Measurements from ENCODE around the gene ECT2. TPM values are rescaled to one million over a fixed set of nuclear protein-coding genes. Genes with fewer than 3 reads are reported as not detected.

Gene ECT2
- total RNA-seq, 2 donors from 2014 or later: 2.2 to 4.2 TPM

- Histone ChIP-seq H3K27me3 (no peaks in the 10 kb centered on the region), H3K36me3 (no peaks in the 10 kb centered on the region), H3K4me1 (no peaks in the 10 kb centered on the region), H3K4me3 (no peak overlapping the region), H3K27ac (no peak overlapping the region), H3K9me3 (no peaks in the 10 kb centered on the region)
- TF ChIP-seq CTCF (IDR thresholded peaks at IDR 0.05): peak; percentile 22 to 58
- DNase-seq (ENCODE audit: low spot score): no peak
These were observed 58.5 kb downstream of the ECT2 start for GRCh38 chr3:172808969-172809546.

- H3K4me3 ChIP-seq: no peak overlapping the region
- no peaks in the 10 kb centered on the region for H3K4me1 ChIP-seq
- H3K9me3 ChIP-seq: no peaks in the 10 kb centered on the region
- H3K27me3 ChIP-seq: no peaks in the 10 kb centered on the region
- H3K36me3 ChIP-seq: no peaks in the 10 kb centered on the region
- no peak for TF ChIP-seq CTCF (IDR thresholded peaks at IDR 0.05)
- H3K27ac ChIP-seq: no peak overlapping the region
- no peak for DNase-seq (ENCODE audit: low spot score)
These were observed 60.6 kb downstream of the ECT2 start for GRCh38 chr3:172811099-172811498.

- TF ChIP-seq CTCF (IDR thresholded peaks at IDR 0.05): no peak
- H3K4me1 ChIP-seq: no peaks in the 10 kb centered on the region
- no peaks in the 10 kb centered on the region for H3K27me3 ChIP-seq
- DNase-seq (ENCODE audit: low spot score): no peak
- H3K9me3 ChIP-seq: no peaks in the 10 kb centered on the region
- no peak overlapping the region for H3K4me3 ChIP-seq
- no peaks in the 10 kb centered on the region for H3K36me3 ChIP-seq
- no peak overlapping the region for H3K27ac ChIP-seq
These were observed 62.9 kb downstream of the ECT2 start for GRCh38 chr3:172813462-172813861.

GRCh38 chr3:172814738-172815137, 64.2 kb downstream of the ECT2 start:
- no peak for TF ChIP-seq CTCF (IDR thresholded peaks at IDR 0.05)
- Histone ChIP-seq H3K27me3 (no peaks in the 10 kb centered on the region), H3K4me3 (no peak overlapping the region), H3K36me3 (no peaks in the 10 kb centered on the region), H3K4me1 (no peaks in the 10 kb centered on the region), H3K9me3 (no peaks in the 10 kb centered on the region), H3K27ac (no peak overlapping the region)
- DNase-seq (ENCODE audit: low spot score): no peak

- H3K4me1 ChIP-seq: no peaks in the 10 kb centered on the region
- no peaks in the 10 kb centered on the region for H3K9me3 ChIP-seq
- no peak overlapping the region for H3K4me3 ChIP-seq
- no peaks in the 10 kb centered on the region for H3K27me3 ChIP-seq
- no peak for DNase-seq (ENCODE audit: low spot score)
- no peak for TF ChIP-seq CTCF (IDR thresholded peaks at IDR 0.05)
- no peak overlapping the region for H3K27ac ChIP-seq
- no peaks in the 10 kb centered on the region for H3K36me3 ChIP-seq
These were observed 65.3 kb downstream of the ECT2 start for GRCh38 chr3:172815857-172816256.

GRCh38 chr3:172816281-172816680, 65.8 kb downstream of the ECT2 start:
- Histone ChIP-seq H3K27me3 (no peaks in the 10 kb centered on the region), H3K36me3 (no peaks in the 10 kb centered on the region), H3K9me3 (no peaks in the 10 kb centered on the region), H3K4me1 (no peaks in the 10 kb centered on the region), H3K4me3 (no peak overlapping the region), H3K27ac (no peak overlapping the region)
- no peak for TF ChIP-seq CTCF (IDR thresholded peaks at IDR 0.05)
- no peak for DNase-seq (ENCODE audit: low spot score)
